GM21786 (cell line): Measurements from ENCODE around the gene PGS1.

Experiments used
- ATAC-seq: cut with Tn5 transposase; IDR thresholded peaks from one replicate; pipeline ENCODE4 v1.9.1; 2021; ENCODE audit not compliant: unreplicated experiment

The PGS1 gene

GRCh38 chr17:78422872-78423588, 44.6 kb downstream of the PGS1 start:
- no peak for ATAC-seq

GRCh38 chr17:78423961-78424675, 45.7 kb downstream of the PGS1 start:
- no peak for ATAC-seq

- ATAC-seq = no peak
Observed at GRCh38 chr17:78425429-78425828, 47.0 kb downstream of the PGS1 start.

DNA sequence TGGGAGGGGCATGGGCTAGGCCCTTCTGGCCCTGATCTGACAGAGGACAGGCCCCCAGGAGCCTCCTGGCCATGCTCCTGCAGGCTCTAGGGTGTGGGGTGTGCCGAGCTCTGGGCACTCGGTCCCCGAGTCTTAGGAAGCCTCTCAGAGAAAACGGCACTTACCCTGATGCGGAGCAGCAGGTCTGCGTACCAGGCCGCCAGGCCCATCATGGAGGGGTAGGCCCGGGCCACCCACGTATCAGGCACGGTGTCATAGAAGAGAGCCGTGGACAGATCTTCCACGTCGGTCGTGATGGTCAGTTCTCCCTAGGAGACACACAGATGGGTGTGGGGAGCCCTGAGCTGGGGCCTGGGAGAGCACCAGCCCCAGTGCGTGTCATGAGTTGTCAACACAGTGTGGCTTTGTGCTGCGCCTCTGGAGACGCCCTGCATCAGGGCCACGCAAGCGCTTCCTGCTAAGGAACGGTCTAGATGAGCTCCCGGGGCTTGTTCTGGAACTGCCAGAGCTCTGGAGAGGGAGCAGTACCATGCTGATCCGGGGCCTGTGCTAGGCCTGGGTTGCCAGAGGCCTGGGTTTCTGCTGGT, 47.9 kb downstream of the PGS1 start:
- no peak for ATAC-seq

DNA sequence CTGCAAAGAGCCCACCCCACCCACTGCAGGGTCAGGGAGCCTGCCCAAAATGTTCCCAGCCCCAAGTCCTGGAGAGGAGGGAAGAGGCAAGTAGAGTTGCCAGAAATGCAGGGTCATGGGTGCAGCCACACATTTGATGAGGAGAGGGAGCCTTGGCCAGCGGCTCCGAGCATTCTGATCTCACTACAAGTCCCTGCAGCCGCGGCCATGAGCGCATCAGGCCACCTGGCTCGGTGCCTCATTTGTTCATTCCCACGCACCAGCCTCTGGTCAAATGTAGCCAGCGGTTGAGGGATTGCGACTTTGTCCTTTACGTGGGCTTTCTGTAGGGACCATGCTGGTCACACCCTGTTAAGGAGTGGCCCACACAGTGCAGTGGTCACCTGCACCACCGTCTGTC, 48.7 kb downstream of the PGS1 start:
- no peak for ATAC-seq

- ATAC-seq = no peak
Observed at GRCh38 chr17:78428025-78428575, 49.7 kb downstream of the PGS1 start.

DNA sequence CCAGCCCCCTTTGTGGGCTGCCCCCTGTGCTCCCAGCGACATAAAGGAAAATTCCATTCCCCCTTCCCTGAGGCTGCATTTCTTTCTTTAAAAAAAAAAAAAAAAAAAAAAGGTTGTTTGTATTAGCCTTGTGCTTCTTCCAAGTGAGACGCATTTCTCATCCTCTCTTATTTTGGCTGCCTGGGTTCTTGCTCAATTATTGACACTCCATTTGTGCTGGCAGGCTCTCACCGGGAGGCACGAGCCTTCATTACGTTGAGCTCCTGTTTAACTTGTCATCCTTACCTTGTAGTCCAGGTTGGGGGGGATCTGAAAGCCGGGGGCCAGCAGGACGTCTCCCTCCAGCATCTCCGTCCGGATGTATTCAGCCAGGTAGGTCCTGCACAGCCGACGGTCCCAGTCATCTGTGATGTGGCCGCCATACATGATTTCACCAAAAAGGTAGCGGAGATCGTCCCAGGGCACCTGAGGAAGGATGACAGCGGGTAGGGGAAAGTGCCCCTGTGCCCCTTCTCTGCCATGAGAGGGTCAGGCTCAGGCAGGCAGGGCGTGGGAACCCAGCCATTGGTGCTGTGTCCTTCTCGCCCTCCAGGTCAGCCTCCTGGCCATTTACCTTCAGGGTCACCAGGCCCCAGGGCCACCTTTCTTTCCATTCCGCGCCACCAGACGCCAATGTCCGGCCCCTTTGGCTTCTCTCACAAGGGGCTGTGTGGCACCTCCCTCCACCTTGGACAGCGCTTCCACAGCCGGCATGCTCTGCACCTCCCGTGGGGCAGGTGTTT, 50.6 kb downstream of the PGS1 start:
- no peak for ATAC-seq

DNA sequence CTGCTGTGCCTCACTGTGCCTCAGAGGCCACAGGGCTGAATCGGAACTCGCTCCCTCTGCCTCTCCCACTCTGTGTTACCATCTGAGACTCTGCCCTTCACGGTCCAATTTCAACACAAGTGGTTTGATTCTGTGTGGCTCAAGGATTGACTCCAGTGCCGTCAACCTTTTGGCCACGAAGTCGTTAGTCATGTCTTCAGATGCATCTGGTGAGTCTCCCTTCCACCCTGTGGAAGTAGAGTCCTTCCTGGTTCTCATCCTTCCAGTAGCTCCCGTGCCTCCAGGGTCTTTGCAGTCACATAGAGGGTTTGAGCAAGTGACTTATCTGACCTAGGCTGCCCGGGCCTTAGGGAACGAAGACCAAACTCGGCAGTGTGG, 51.2 kb downstream of the PGS1 start:
- ATAC-seq = no peak

GRCh38 chr17:78430892-78431691, 52.6 kb downstream of the PGS1 start:
- no peak for ATAC-seq

GRCh38 chr17:78431692-78431958, 53.2 kb downstream of the PGS1 start:
- ATAC-seq = no peak

DNA sequence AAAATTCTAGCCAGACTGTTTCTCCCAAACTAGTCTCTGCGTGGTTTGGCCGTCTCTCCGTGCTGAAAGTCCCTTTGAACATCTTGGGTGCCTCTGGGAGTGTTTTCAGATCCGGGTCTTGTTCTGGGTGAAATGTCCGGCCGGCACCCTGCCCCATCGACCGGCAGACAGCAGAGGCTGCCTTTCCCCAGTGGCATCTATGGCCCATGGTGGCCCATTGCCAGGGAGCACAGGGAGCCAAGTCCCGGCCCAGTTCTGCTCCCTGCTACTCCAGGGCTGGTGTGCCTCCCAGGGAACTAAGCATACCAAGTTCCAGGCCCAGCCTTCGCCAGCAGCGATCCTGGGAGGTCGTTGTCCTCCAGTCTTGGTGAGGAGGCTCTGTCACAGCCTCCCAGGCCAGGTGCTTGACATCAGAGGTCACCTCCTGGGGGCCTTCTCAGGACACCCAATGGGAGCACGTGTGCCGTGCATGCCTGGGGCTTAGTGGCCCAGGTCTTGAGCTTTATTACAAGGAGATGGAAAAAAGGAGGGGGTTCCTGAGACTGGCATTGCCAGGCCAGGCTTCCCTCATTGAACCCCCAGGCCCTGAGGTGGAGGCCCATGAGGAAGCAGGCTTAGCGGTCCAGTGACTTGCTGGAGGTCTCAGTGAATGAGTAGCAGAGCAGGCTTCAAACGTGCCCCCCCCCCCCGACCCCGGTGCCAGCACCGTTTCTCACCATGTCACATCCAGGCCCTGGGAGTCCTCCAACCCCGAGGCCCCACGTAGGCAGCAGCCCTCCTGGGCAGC, 54.0 kb downstream of the PGS1 start:
- no peak for ATAC-seq

DNA sequence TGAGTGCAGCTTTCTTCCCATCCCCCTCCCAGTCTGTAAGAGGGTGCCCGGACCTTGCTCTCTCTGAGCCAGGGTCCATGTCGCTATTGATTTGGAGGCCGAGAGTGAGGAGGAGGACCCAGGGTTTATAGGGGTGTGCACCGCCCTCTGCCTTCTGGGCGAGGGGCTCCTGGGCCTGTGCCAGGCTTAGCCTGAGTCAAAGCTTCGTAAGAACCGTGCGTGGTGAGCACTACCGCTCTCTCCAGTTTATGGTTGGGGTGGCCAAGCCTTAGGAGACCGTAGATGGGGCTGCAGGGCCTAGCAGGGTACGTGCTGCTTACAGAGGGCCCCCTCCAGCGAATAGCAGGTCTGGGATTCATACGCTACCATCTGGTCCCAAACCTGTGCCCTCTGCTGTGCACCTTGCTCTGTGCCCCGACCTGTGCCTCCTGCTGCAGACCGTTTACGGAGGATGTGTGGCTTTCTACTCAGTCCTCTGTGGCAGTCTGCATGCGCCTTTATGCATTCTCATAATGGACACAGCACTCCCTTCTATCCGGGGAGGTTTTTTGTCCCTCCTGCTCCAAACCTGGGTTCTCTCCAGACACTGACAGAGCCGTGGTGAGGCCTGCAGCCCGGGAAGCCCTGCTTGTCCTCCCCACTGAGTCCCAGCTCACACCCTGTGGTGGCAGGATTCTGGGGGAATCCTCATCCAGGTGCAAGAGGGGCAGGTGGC, 54.7 kb downstream of the PGS1 start:
- ATAC-seq = no peak

- no peak for ATAC-seq
Observed at GRCh38 chr17:78433780-78434335, 55.4 kb downstream of the PGS1 start.

- no peak for ATAC-seq
Observed at GRCh38 chr17:78434455-78435329, 56.2 kb downstream of the PGS1 start.

- no peak for ATAC-seq
Observed at GRCh38 chr17:78435330-78436005, 57.0 kb downstream of the PGS1 start.

DNA sequence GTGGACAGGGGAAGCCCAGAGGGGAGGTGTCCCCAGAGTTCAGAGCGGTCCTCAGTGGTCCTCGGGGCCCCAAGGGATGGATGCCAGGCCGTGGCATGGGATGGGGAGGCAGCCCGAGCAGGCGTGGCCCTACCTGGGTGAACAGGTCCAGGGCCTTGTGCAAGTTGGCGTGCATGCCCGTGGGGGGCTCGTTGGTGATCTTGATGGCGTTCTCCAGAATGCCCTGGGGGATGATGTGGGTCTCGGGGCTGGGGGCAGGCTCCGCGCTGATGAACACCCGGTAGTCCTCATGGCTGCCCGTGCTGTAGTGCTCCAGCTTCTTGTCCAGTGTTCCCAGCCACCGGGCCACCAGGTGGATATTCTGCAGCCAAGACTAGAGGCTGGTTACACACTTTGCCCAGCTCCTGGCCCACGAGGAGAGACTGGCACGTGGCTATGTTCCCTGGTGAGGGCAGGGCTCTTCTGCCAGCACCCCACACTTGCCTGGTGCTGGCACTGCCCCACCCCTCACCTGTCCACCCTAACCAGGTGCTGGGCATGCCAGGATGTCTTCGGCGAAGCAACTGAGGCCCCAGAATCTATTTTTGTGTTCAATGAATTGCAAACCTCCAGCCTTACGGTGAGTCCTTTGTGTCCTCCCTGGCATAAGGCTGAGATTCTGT, 59.2 kb downstream of the PGS1 start:
- no peak for ATAC-seq

DNA sequence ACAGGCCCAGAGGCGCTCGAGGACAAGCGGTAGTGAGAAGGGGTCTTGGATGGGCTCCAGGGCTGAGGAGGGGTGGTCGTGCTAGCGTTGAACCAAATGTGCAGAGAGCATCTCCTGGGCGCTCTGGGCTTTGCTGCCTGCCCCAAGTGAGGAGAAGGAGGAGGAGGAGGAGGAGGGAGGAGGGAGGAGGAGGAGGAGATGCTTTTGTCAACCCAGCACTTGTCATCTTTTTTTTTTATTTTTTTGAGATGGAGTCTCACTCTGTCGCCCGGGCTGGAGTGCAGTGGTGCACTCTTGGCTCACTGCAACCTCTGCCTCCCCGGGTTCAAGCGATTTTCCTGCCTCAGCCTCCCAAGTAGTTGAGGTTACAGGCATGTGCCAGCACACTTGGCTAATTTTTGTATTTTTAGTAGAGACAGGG, 59.8 kb downstream of the PGS1 start:
- no peak for ATAC-seq
